Trophoblast cell (in vitro differentiated cells and primary cell): ENCODE results near the gene CLPSL1.

Experiments
- DNase-seq, 2 donors: peaks; one replicate each; pipeline ENCODE4 v3.0.0-alpha.2; 2016
- H2AFZ ChIP-seq: 2 replicates; pipeline ENCODE4 v1.6.1; 2013; ENCODE audit warnings: low read length, moderate library complexity, mild to moderate bottlenecking; ENCODE audit not compliant: insufficient read depth, poor library complexity
- H2AK5ac ChIP-seq: 2 replicates; pipeline ENCODE4 v1.6.1; 2013; ENCODE audit warnings: mild to moderate bottlenecking, low read length
- H2BK120ac ChIP-seq: 2 replicates; pipeline ENCODE4 v1.6.1; 2013; ENCODE audit warnings: low read length, mild to moderate bottlenecking, moderate library complexity; ENCODE audit not compliant: insufficient read depth, poor library complexity
- H2BK12ac ChIP-seq: 2 replicates; pipeline ENCODE4 v1.6.1; 2013; ENCODE audit warnings: mild to moderate bottlenecking, low read length, moderate library complexity
- H2BK5ac ChIP-seq: 2 replicates; pipeline ENCODE4 v1.6.1; 2013; ENCODE audit warnings: low read length, low read depth, moderate library complexity, mild to moderate bottlenecking; ENCODE audit not compliant: poor library complexity
- H3K14ac ChIP-seq: 2 replicates; pipeline ENCODE4 v1.6.1; 2013; ENCODE audit warnings: mild to moderate bottlenecking, low read length
- H3K18ac ChIP-seq: 2 replicates; pipeline ENCODE4 v1.6.1; 2013; ENCODE audit warnings: mild to moderate bottlenecking, low read length
- H3K23ac ChIP-seq: 2 replicates; pipeline ENCODE4 v1.6.1; 2013; ENCODE audit warnings: low read length
- H3K27ac ChIP-seq: 2 replicates; pipeline ENCODE4 v1.5.1; 2013; ENCODE audit warnings: low read depth, mild to moderate bottlenecking, inconsistent platforms, low read length, moderate library complexity
- H3K27me3 ChIP-seq: 2 replicates; pipeline ENCODE4 v1.6.1; 2013; ENCODE audit warnings: inconsistent platforms, mild to moderate bottlenecking, low read length, moderate library complexity; ENCODE audit not compliant: insufficient read depth
- H3K36me3 ChIP-seq, 2 experiments: 1 replicate in 1 of 2; 2 replicates in 1 of 2; pipeline ENCODE4 v1.6.1; 2013; ENCODE audit warnings: low read length in 2 of 2, mild to moderate bottlenecking in 2 of 2, moderate library complexity in 1 of 2; ENCODE audit not compliant: insufficient read depth in 2 of 2, control insufficient read depth in 1 of 2
- H3K4ac ChIP-seq: 2 replicates; pipeline ENCODE4 v1.6.1; 2013; ENCODE audit warnings: low read depth, mild to moderate bottlenecking, low read length, moderate library complexity
- H3K4me1 ChIP-seq, 2 experiments: 1 replicate in 1 of 2; 2 replicates in 1 of 2; pipeline ENCODE4 v1.6.1; 2013; ENCODE audit warnings: low read length in 2 of 2, mild to moderate bottlenecking in 2 of 2, moderate library complexity in 1 of 2; ENCODE audit not compliant: insufficient read depth in 2 of 2, control insufficient read depth in 1 of 2
- H3K4me2 ChIP-seq: 2 replicates; pipeline ENCODE4 v1.6.1; 2013; ENCODE audit warnings: inconsistent platforms, mild to moderate bottlenecking, low read length, moderate library complexity
- H3K4me3 ChIP-seq: 2 replicates; pipeline ENCODE4 v1.5.1; 2013; ENCODE audit warnings: mild to moderate bottlenecking, low read depth, low read length, inconsistent platforms
- H3K79me1 ChIP-seq: one replicate; pipeline ENCODE4 v1.6.1; 2013; ENCODE audit warnings: low read length
- H3K79me2 ChIP-seq: 2 replicates; pipeline ENCODE4 v1.6.1; 2013; ENCODE audit warnings: low read length, mild to moderate bottlenecking; ENCODE audit not compliant: control insufficient read depth, insufficient read depth, poor library complexity
- H3K9ac ChIP-seq: 2 replicates; pipeline ENCODE4 v1.6.1; 2013; ENCODE audit warnings: mild to moderate bottlenecking, low read length
- H3K9me3 ChIP-seq: 2 replicates; pipeline ENCODE4 v1.6.1; 2013; ENCODE audit warnings: low read depth, mild to moderate bottlenecking, control low read depth, inconsistent platforms, low read length; ENCODE audit not compliant: insufficient read depth
- H4K12ac ChIP-seq: 2 replicates; pipeline ENCODE4 v1.6.1; 2013; ENCODE audit warnings: low read depth, mild to moderate bottlenecking, low read length, moderate library complexity
- H4K8ac ChIP-seq: 2 replicates; pipeline ENCODE4 v1.6.1; 2013; ENCODE audit warnings: low read depth, mild to moderate bottlenecking, low read length, moderate library complexity
- H4K91ac ChIP-seq: one replicate; pipeline ENCODE4 v1.6.1; 2013; ENCODE audit warnings: low read depth, mild to moderate bottlenecking, low read length, moderate library complexity
- WGBS: extraction: QIAGEN DNeasy Blood & Tissue Kit; methylation state at CpG from one replicate; pipeline ENCODE4 v1.1.7; 2013; ENCODE audit warnings: missing lambda C conversion rate; ENCODE audit not compliant: insufficient read length, insufficient coverage; ENCODE audit errors: extremely low coverage; 5-methylcytosine and 5-hydroxymethylcytosine counted together

Gene CLPSL1

GRCh38 chr6:35778437-35778836, 2.4 kb upstream of the CLPSL1 start:
- no peak overlapping the region for H4K91ac ChIP-seq
- H3K4me2 ChIP-seq: no peak overlapping the region
- no peaks in the 10 kb centered on the region for H3K79me1 ChIP-seq
- no CpG with 5 or more reads among the region's 2 CpGs for WGBS
- H2AK5ac ChIP-seq: no peak overlapping the region
- no peak overlapping the region for H4K8ac ChIP-seq
- H2AFZ ChIP-seq: no peak overlapping the region
- no peak overlapping the region for H4K12ac ChIP-seq
- H2BK5ac ChIP-seq: no peak overlapping the region
- no peak overlapping the region for H3K4ac ChIP-seq
- H2BK120ac ChIP-seq: no peak overlapping the region
- no peak for DNase-seq
- H3K9ac ChIP-seq: no peak overlapping the region
- no peaks in the 10 kb centered on the region for H3K36me3 ChIP-seq
- H3K79me2 ChIP-seq: no peaks in the 10 kb centered on the region
- no peak overlapping the region for H3K18ac ChIP-seq
- H3K9me3 ChIP-seq: peaks cover 2% of the 10 kb centered on the region
- H3K27me3 ChIP-seq: no peaks in the 10 kb centered on the region
- no peak overlapping the region for H3K27ac ChIP-seq
- H2BK12ac ChIP-seq: no peak overlapping the region
- peak overlapping the region; percentile 12 for H3K4me3 ChIP-seq
- no peak overlapping the region for H3K23ac ChIP-seq
- H3K14ac ChIP-seq: no peak overlapping the region
- H3K4me1 ChIP-seq: peaks cover 3 to 6% of the 10 kb centered on the region in 2 experiments

- H3K4ac ChIP-seq: no peak overlapping the region
- no peak overlapping the region for H3K4me3 ChIP-seq
- no peak overlapping the region for H2BK5ac ChIP-seq
- WGBS: no CpG with 5 or more reads among the region's 2 CpGs
- no peaks in the 10 kb centered on the region for H3K36me3 ChIP-seq
- H3K4me2 ChIP-seq: no peak overlapping the region
- H4K12ac ChIP-seq: no peak overlapping the region
- DNase-seq: no peak
- H4K91ac ChIP-seq: no peak overlapping the region
- no peak overlapping the region for H3K14ac ChIP-seq
- H3K18ac ChIP-seq: no peak overlapping the region
- H3K23ac ChIP-seq: no peak overlapping the region
- H3K27ac ChIP-seq: no peak overlapping the region
- no peak overlapping the region for H2BK12ac ChIP-seq
- H3K9ac ChIP-seq: no peak overlapping the region
- no peaks in the 10 kb centered on the region for H3K79me1 ChIP-seq
- no peaks in the 10 kb centered on the region for H3K79me2 ChIP-seq
- no peak overlapping the region for H2AFZ ChIP-seq
- H4K8ac ChIP-seq: no peak overlapping the region
- no peak overlapping the region for H2BK120ac ChIP-seq
- peaks cover 3% of the 10 kb centered on the region for H3K9me3 ChIP-seq
- peaks cover 3 to 6% of the 10 kb centered on the region in 2 experiments for H3K4me1 ChIP-seq
- H3K27me3 ChIP-seq: no peaks in the 10 kb centered on the region
- H2AK5ac ChIP-seq: no peak overlapping the region
These were observed 471 bp downstream of the CLPSL1 start for GRCh38 chr6:35781290-35781689.

DNA sequence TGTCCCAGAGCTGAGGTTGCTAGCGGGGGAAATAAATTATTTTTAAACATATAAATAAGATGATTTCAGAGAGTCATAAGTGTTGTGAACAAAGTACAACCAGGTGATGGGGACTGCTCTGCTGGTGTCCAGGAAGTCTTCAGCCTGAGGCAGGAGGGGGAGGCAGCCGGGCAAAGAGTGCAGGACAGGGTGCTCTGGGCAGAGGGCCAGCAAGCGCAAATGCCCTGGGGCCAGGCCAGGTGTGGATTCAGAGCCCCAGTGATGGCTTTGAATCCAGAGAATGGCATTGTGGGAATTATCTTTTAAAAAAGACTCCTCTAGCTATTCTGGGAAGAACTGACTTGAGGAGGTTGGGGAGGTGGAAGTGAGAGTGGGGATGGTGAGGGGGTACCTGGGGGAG, 1.6 kb downstream of the CLPSL1 start:
- Histone ChIP-seq H3K23ac (no peak overlapping the region), H3K18ac (no peak overlapping the region), H3K9ac (no peak overlapping the region), H3K27me3 (no peaks in the 10 kb centered on the region), H2BK12ac (no peak overlapping the region), H2AK5ac (no peak overlapping the region), H3K4me1 (no peaks in the 10 kb centered on the region), H3K79me1 (no peaks in the 10 kb centered on the region), H3K4me3 (no peak overlapping the region), H3K27ac (no peak overlapping the region), H3K4me2 (no peak overlapping the region), H3K79me2 (no peaks in the 10 kb centered on the region), H3K14ac (no peak overlapping the region), H3K4ac (no peak overlapping the region), H2AFZ (no peak overlapping the region), H3K36me3 (no peaks in the 10 kb centered on the region), H2BK120ac (no peak overlapping the region), H4K91ac (no peak overlapping the region), H3K9me3 (peaks cover 5% of the 10 kb centered on the region), H2BK5ac (no peak overlapping the region), H4K8ac (no peak overlapping the region), H4K12ac (no peak overlapping the region)
- no CpG with 5 or more reads among the region's 3 CpGs for WGBS
- peak; percentile 62 to 66 for DNase-seq

- Histone ChIP-seq H4K12ac (no peak overlapping the region), H3K9ac (no peak overlapping the region), H3K27ac (no peak overlapping the region), H3K36me3 (no peaks in the 10 kb centered on the region), H3K4me3 (no peak overlapping the region), H2BK120ac (no peak overlapping the region), H2BK12ac (no peak overlapping the region), H3K4ac (no peak overlapping the region), H2BK5ac (no peak overlapping the region), H4K91ac (no peak overlapping the region), H2AK5ac (no peak overlapping the region), H3K18ac (no peak overlapping the region), H3K9me3 (peaks cover 5% of the 10 kb centered on the region), H3K4me1 (no peaks in the 10 kb centered on the region), H3K79me2 (no peaks in the 10 kb centered on the region), H3K79me1 (no peaks in the 10 kb centered on the region), H3K4me2 (no peak overlapping the region), H3K14ac (no peak overlapping the region), H2AFZ (no peak overlapping the region), H3K27me3 (no peaks in the 10 kb centered on the region), H3K23ac (no peak overlapping the region), H4K8ac (no peak overlapping the region)
- no CpG with 5 or more reads among the region's 2 CpGs for WGBS
- no peak for DNase-seq
These were observed 3.4 kb downstream of the CLPSL1 start for GRCh38 chr6:35784200-35784599.
